Measurements from ENCODE around the gene ATG4C. TPM values are rescaled to one million over a fixed set of nuclear protein-coding genes. Genes with fewer than 3 reads are reported as not detected.

Gene ATG4C
- total RNA-seq, 3 donors from 2014 or later (not counting 1 experiment from before 2014, with no cell fraction given) = 4.8 to 9.7 (median 6.3) TPM

GRCh38 chr1:62840555-62840954 is 56.6 kb downstream of the ATG4C start:
- Histone ChIP-seq H3K27ac (ENCODE audit: low read length) (no peak overlapping the region), H3K9me3 (ENCODE audit: control insufficient read depth, insufficient read depth, low read length) (no peaks in the 10 kb centered on the region), H3K27me3 (ENCODE audit: control insufficient read depth, insufficient read depth, low read length) (no peaks in the 10 kb centered on the region), H3K36me3 (ENCODE audit: control insufficient read depth, insufficient read depth, low read length) (no peaks in the 10 kb centered on the region), H3K4me3 (ENCODE audit: low read length) (no peak overlapping the region), H3K4me1 (ENCODE audit: control insufficient read depth, insufficient read depth, low read length) (no peaks in the 10 kb centered on the region)
- intact Hi-C loops (cut with micrococcal nuclease) = loop anchor here (5.0 kb wide), 2 partner anchors 602 to 697 kb away; no protein-coding TSS in a partner anchor
- Mint-ChIP-seq H3K4me1 (no peaks in the 10 kb centered on the region), H3K36me3 (no peaks in the 10 kb centered on the region), H3K27ac (no peak overlapping the region), H3K27me3 (ENCODE audit: low read depth in 2 of 2) (no peaks in the 10 kb centered on the region), H3K4me3 (no peak overlapping the region), H3K9me3 (no peaks in the 10 kb centered on the region)
- ATAC-seq = no peak
- no CpG with 5 or more reads among the region's 1 CpG for WGBS (ENCODE audit: insufficient coverage)
- no peak for DNase-seq
- TF ChIP-seq CTCF (IDR thresholded peaks at IDR 0.05) = no peak

GRCh38 chr1:62841587-62842169 is 57.7 kb downstream of the ATG4C start:
- H3K4me3 ChIP-seq (ENCODE audit: low read length) = no peak overlapping the region
- H3K27me3 ChIP-seq (ENCODE audit: control insufficient read depth, insufficient read depth, low read length) = no peaks in the 10 kb centered on the region
- 12% methylated on average over 3 of the region's 3 CpGs for WGBS (ENCODE audit: insufficient coverage)
- Mint-ChIP-seq H3K27me3 (ENCODE audit: low read depth in 2 of 2) (no peaks in the 10 kb centered on the region), H3K4me3 (no peak overlapping the region), H3K4me1 (no peaks in the 10 kb centered on the region), H3K36me3 (no peaks in the 10 kb centered on the region), H3K9me3 (no peaks in the 10 kb centered on the region), H3K27ac (no peak overlapping the region)
- no peak overlapping the region for H3K27ac ChIP-seq (ENCODE audit: low read length)
- ATAC-seq (peak; percentile 54 to 81 (median 58)), DNase-seq (peak in 1 of 2 donors; percentile 77)
- no peaks in the 10 kb centered on the region for H3K4me1 ChIP-seq (ENCODE audit: control insufficient read depth, insufficient read depth, low read length)
- intact Hi-C loops (cut with micrococcal nuclease) = loop anchor here (5.0 kb wide), 2 partner anchors 601 to 696 kb away; no protein-coding TSS in a partner anchor
- no peaks in the 10 kb centered on the region for H3K36me3 ChIP-seq (ENCODE audit: control insufficient read depth, insufficient read depth, low read length)
- peak; percentile 97 for TF ChIP-seq CTCF (IDR thresholded peaks at IDR 0.05)
- no peaks in the 10 kb centered on the region for H3K9me3 ChIP-seq (ENCODE audit: control insufficient read depth, insufficient read depth, low read length)

GRCh38 chr1:62844030-62844429 is 60.1 kb downstream of the ATG4C start:
- Histone ChIP-seq H3K4me1 (ENCODE audit: control insufficient read depth, insufficient read depth, low read length) (no peaks in the 10 kb centered on the region), H3K27ac (ENCODE audit: low read length) (no peak overlapping the region), H3K9me3 (ENCODE audit: control insufficient read depth, insufficient read depth, low read length) (no peaks in the 10 kb centered on the region), H3K36me3 (ENCODE audit: control insufficient read depth, insufficient read depth, low read length) (no peaks in the 10 kb centered on the region), H3K4me3 (ENCODE audit: low read length) (no peak overlapping the region), H3K27me3 (ENCODE audit: control insufficient read depth, insufficient read depth, low read length) (no peaks in the 10 kb centered on the region)
- Mint-ChIP-seq H3K27ac (no peak overlapping the region), H3K4me3 (no peak overlapping the region), H3K9me3 (no peaks in the 10 kb centered on the region), H3K27me3 (ENCODE audit: low read depth in 2 of 2) (no peaks in the 10 kb centered on the region), H3K36me3 (no peaks in the 10 kb centered on the region), H3K4me1 (no peaks in the 10 kb centered on the region)
- ATAC-seq (no peak), DNase-seq (no peak)
- intact Hi-C loops (cut with micrococcal nuclease) = loop anchor here (5.0 kb wide), 2 partner anchors 598 to 693 kb away; no protein-coding TSS in a partner anchor
- no peak for TF ChIP-seq CTCF (IDR thresholded peaks at IDR 0.05)

GRCh38 chr1:62849031-62849430 is 65.1 kb downstream of the ATG4C start:
- no peaks in the 10 kb centered on the region for H3K36me3 Mint-ChIP-seq
- H3K4me3 Mint-ChIP-seq = no peak overlapping the region
- H3K27ac Mint-ChIP-seq = no peak overlapping the region
- H3K27me3 ChIP-seq (ENCODE audit: control insufficient read depth, insufficient read depth, low read length) = no peaks in the 10 kb centered on the region
- ATAC-seq = no peak
- no peaks in the 10 kb centered on the region for H3K9me3 ChIP-seq (ENCODE audit: control insufficient read depth, insufficient read depth, low read length)
- no peak for TF ChIP-seq CTCF (IDR thresholded peaks at IDR 0.05)
- peaks cover 2% of the 10 kb centered on the region for H3K36me3 ChIP-seq (ENCODE audit: control insufficient read depth, insufficient read depth, low read length)
- intact Hi-C loops (cut with micrococcal nuclease) = no loop called here
- no peak overlapping the region for H3K27ac ChIP-seq (ENCODE audit: low read length)
- H3K4me1 ChIP-seq (ENCODE audit: control insufficient read depth, insufficient read depth, low read length) = no peaks in the 10 kb centered on the region
- DNase-seq = no peak
- WGBS (ENCODE audit: insufficient coverage) = 91% methylated on average over 3 of the region's 4 CpGs
- H3K4me1 Mint-ChIP-seq = no peaks in the 10 kb centered on the region
- H3K9me3 Mint-ChIP-seq = no peaks in the 10 kb centered on the region
- H3K27me3 Mint-ChIP-seq (ENCODE audit: low read depth in 2 of 2) = no peaks in the 10 kb centered on the region
- H3K4me3 ChIP-seq (ENCODE audit: low read length) = no peak overlapping the region
